Type B pancreatic cell (in vitro differentiated cells): Measurements from ENCODE around the gene NEK5. TPM values are rescaled to one million over a fixed set of nuclear protein-coding genes. Genes with fewer than 3 reads are reported as not detected.
"Not testable (repeated sequence)": the region's sequence is repeated elsewhere in the genome, so short reads cannot be mapped to it uniquely, and the experiment has no call there.

Source experiments
- DNase-seq: peaks from one replicate; pipeline ENCODE4 v3.0.0; 2021; ENCODE audit warnings: mixed read lengths; ENCODE audit not compliant: unreplicated experiment; ENCODE audit errors: extremely low spot score
- H3K27ac Mint-ChIP-seq: 2 replicates; pipeline ENCODE4 v1.8.0; 2021; ENCODE audit warnings: mild to moderate bottlenecking, mixed read lengths
- H3K27me3 Mint-ChIP-seq: 2 replicates; pipeline ENCODE4 v1.8.0; 2021; ENCODE audit warnings: mixed read lengths
- H3K36me3 Mint-ChIP-seq: 2 replicates; pipeline ENCODE4 v1.8.0; 2021; ENCODE audit warnings: mixed read lengths
- H3K4me1 Mint-ChIP-seq: one replicate; pipeline ENCODE4 v1.8.0; 2021; ENCODE audit warnings: mixed read lengths; ENCODE audit not compliant: unreplicated experiment
- H3K4me3 Mint-ChIP-seq: 2 replicates; pipeline ENCODE4 v1.8.0; 2021; ENCODE audit warnings: mild to moderate bottlenecking, mixed read lengths
- H3K9me3 Mint-ChIP-seq: 2 replicates; pipeline ENCODE4 v1.8.0; 2021; ENCODE audit warnings: mixed read lengths
- CTCF ChIP-seq: fragments of 200-600 bp; sonication (generic); conservative IDR thresholded peaks from 2 replicates; pipeline ENCODE4 v1.5.0; 2021; ENCODE audit warnings: antibody characterized with exemption, mild to moderate bottlenecking
- long read RNA-seq: library from polyadenylated mRNA; unstranded; transcript quantifications from one replicate; pipeline ENCODE4 v2.0.0, GENCODE V29; 2020
- total RNA-seq: library from RNA; stranded (reverse); gene quantifications from 2 replicates; pipeline ENCODE4 v1.2.1, GENCODE V29; 2021; ENCODE audit warnings: low replicate concordance

NEK5 gene
- 1.5 and 5.2 TPM in 2 replicates for total RNA-seq
- long read RNA-seq, partial matches to known transcripts = 1 of 5 reads
- long read RNA-seq, other reads (novel, unspliced or antisense) = 4 of 5 reads

DNA sequence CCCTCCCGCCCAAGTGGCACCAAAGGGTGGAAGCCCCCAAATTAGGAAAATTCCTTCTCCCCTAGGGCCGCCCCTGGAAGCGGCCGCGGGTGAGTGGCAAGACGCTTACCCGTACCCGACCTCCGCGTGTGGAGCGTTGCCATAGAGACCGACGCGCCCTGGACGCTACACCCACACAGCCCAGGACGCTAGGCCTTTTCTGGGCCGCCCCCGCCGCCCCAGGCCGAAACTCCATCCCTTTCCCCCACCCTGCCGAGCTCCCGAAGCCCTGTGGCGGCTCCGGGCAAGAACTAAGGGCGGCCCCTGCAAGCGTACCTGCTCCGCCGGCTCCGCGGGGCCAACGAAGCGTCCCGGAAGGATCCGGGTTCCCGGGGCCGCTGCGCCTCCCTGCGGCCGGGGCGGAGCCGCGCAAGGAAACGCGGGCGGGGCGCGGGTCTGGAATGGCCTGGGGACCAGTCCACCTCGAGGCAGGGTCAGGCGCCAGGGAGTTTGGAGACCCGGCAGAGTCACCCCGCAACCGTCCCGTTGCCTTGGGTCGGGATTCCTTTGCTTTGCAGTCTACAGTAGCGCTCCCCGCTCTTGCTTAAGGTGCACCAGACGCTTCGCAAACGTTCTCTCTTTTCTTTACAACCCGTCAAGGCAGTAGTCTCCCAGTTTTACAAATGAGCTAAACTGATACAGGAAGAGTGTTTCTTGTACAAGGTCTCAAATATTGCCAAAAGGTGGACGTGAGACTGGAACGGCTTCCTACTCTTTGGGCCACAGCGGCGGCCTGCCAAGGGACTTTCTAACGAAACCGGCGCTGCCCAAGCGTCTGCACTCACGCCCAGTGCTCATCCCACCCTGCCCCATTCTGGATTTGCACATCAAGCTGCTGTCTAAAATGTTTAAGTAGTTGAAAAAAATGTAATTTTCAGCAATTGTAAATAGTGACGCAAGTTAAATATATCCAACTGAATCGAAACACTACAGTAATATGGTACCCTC is at the start of gene NEK5:
TSS of gene NEK5 (minus strand) at position 360 of the 987 bp plus-strand sequence. CDS start 1,591 bp downstream, outside the sequence.
- Mint-ChIP-seq H3K4me1 (peaks cover 6% of the 10 kb centered on the region), H3K9me3 (no peaks in the 10 kb centered on the region), H3K36me3 (peaks cover 21% of the 10 kb centered on the region), H3K4me3 (peak within 1 kb of the TSS; percentile 89), H3K27ac (peak within 1 kb of the TSS; percentile 72), H3K27me3 (no peaks in the 10 kb centered on the region)
- DNase-seq = peak; percentile 86
- TF ChIP-seq CTCF = peak; percentile 84

GRCh38 chr13:52177276-52177675 is 48.4 kb upstream of the NEK5 start:
- H3K27me3 Mint-ChIP-seq = no peaks in the 10 kb centered on the region
- no peaks in the 10 kb centered on the region for H3K9me3 Mint-ChIP-seq
- DNase-seq = no peak
- H3K27ac Mint-ChIP-seq = no peak overlapping the region
- no peaks in the 10 kb centered on the region for H3K4me1 Mint-ChIP-seq
- no peak overlapping the region for H3K4me3 Mint-ChIP-seq
- H3K36me3 Mint-ChIP-seq = peaks cover 10% of the 10 kb centered on the region
- TF ChIP-seq CTCF = no peak

DNA sequence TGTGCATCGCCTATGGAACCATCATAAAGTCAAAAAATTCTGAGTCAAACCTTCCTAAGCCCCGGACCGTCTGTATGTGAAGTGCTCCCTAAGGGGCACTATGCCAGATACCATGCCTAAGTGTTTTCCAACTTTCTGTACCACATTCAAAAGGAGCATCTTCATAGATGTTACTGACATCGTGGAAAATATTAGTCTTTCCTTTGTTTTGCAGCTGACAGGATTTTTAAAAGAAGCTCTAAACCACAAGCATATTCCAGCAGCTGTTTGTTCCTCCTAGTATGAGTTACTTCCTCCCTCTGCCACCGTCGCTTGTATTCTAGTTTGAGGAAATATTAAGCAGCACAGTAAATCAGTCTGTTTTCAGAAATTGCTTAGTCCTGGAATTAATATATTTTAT is 45.1 kb upstream of the NEK5 start:
- H3K27ac Mint-ChIP-seq, H3K4me3 Mint-ChIP-seq, H3K27me3 Mint-ChIP-seq, H3K4me1 Mint-ChIP-seq, H3K9me3 Mint-ChIP-seq, DNase-seq, H3K36me3 Mint-ChIP-seq: not testable (repeated sequence)

DNA sequence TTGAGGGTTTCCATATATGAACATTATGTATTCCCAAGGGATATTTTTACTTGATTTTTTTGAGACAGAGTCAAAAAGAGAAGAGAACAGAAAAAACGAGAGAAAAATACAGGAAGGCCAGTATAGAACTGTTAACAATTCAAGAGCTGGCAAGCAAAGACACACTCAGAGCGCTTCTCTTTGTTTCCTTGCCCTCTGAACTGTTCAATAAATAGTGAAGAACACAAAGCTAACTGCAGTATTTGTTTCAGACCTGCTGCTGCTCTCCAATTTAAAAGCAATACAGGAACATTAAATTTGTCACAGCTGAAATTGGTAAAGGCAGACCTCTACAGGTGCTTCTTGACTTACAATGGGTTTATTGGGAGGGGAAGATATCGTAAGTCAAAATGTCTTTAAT is 44.5 kb upstream of the NEK5 start:
- no peaks in the 10 kb centered on the region for H3K27me3 Mint-ChIP-seq
- no peaks in the 10 kb centered on the region for H3K9me3 Mint-ChIP-seq
- TF ChIP-seq CTCF = no peak
- no peaks in the 10 kb centered on the region for H3K4me1 Mint-ChIP-seq
- DNase-seq = no peak
- H3K4me3 Mint-ChIP-seq = no peak overlapping the region
- H3K27ac Mint-ChIP-seq = no peak overlapping the region
- peaks cover 9% of the 10 kb centered on the region for H3K36me3 Mint-ChIP-seq

DNA sequence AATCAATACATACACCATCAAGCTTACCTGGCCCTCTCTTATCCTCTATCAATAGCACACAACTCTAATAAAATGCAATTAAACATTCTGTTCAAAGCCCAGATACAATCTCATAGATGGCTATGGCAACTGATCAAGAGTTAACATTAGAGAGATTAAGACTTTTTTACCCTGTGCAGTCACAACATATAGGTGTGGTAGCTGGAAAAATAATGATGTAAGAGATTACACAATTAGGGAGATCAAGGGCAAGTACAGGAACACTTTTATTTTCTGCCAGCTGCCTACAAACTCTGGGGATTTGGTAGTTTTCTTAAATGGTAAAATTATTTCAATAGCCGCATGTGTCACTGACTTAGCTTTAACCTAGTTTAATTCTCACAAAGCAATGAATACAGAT is 42.8 kb upstream of the NEK5 start:
- not testable (repeated sequence) for H3K9me3 Mint-ChIP-seq, H3K36me3 Mint-ChIP-seq, H3K4me1 Mint-ChIP-seq, H3K27ac Mint-ChIP-seq, H3K27me3 Mint-ChIP-seq, DNase-seq, H3K4me3 Mint-ChIP-seq

DNA sequence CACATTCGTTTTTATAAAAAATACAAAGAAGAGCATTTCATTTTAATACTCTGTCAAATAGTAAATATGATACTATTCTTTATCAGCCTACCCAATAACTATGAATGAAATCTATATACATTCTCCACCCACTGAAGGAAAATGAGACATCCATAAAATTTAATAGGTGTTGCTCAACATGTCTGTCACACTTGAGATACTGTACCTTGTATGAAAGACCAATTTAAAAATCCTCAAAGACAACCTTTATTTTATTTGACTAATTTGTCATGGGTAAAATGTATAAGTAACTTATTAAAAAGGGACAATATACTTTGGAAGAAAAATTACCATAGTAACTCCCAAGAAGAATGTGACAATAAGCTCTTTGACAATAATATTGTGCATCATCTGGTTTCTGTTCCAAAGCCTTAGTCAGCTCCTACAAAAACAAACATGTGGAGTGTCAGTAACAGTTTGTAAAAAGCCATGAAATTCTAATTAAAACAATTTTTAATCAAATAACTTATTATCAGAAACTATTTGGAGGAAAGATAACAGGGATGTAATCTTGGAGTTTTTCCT is 42.0 kb upstream of the NEK5 start:
- H3K27me3 Mint-ChIP-seq, H3K9me3 Mint-ChIP-seq, H3K36me3 Mint-ChIP-seq, H3K4me3 Mint-ChIP-seq, DNase-seq, H3K4me1 Mint-ChIP-seq, H3K27ac Mint-ChIP-seq: not testable (repeated sequence)

- Mint-ChIP-seq H3K36me3 (peaks cover 15% of the 10 kb centered on the region), H3K27me3 (no peaks in the 10 kb centered on the region)
- TF ChIP-seq CTCF = no peak
Observed at GRCh38 chr13:52169839-52170238, 41.0 kb upstream of the NEK5 start.

More at GRCh38 chr13:52169839-52170238, 41.0 kb upstream of the NEK5 start:
- DNase-seq = no peak
- Mint-ChIP-seq H3K9me3 (no peaks in the 10 kb centered on the region), H3K4me1 (peaks cover 5% of the 10 kb centered on the region), H3K27ac (no peak overlapping the region), H3K4me3 (no peak overlapping the region)
